SK-N-SH (cell line): ENCODE results near the gene MYOM1. TPM values are rescaled to one million over a fixed set of nuclear protein-coding genes. Genes with fewer than 3 reads are reported as not detected.

Experiments
- CTCF ChIA-PET: fragments of 300-600, 350-600 bp; formaldehyde crosslinking; extraction: SDS; loops from one replicate; lab custom pipeline; 2021; lab: Yijun Ruan, JAX
- POLR2A ChIA-PET: fragments of 350-600 bp; sonication (Branson Sonifier 250); formaldehyde crosslinking; extraction: SDS; loops from one replicate; lab custom pipeline; 2020; ENCODE audit warnings: antibody characterized with exemption, inconsistent platforms; lab: Yijun Ruan, JAX
- DNase-seq: peaks from one replicate; pipeline ENCODE4 v3.0.0; 2012
- H2AFZ ChIP-seq: fragments of 200-600 bp; sonication (generic); 2 replicates; pipeline ENCODE4 v1.8.1; 2016; ENCODE audit warnings: antibody characterized with exemption, mild to moderate bottlenecking, low read depth
- H3F3A ChIP-seq: fragments of 200-600 bp; sonication (generic); replicated peaks from 2 replicates; pipeline ENCODE3; 2016; ENCODE audit warnings: antibody characterized with exemption, mild to moderate bottlenecking; ENCODE audit not compliant: insufficient read depth
- H3K27ac ChIP-seq, 2 experiments: fragments of 200-500 bp in 1 of 2; fragments of 200-600 bp in 1 of 2; sonication (Bioruptor generic) in 1 of 2; sonication (generic), shearing (Covaris generic) in 1 of 2; 2 replicates each; pipeline versions ENCODE4 v1.5.1 to v1.6.1; 2014 to 2016; ENCODE audit warnings: low read depth in 2 of 2, inconsistent platforms in 1 of 2, low read length in 1 of 2, mild to moderate bottlenecking in 1 of 2, mixed read lengths in 1 of 2
- H3K27me3 ChIP-seq: fragments of 200-600 bp; sonication (generic), shearing (Covaris generic); 2 replicates; pipeline ENCODE4 v1.6.1; 2016; ENCODE audit warnings: mixed run types; ENCODE audit not compliant: insufficient read depth
- H3K36me3 ChIP-seq, 2 experiments: fragments of 200-500 bp in 1 of 2; fragments of 200-600 bp in 1 of 2; sonication (Bioruptor generic) in 1 of 2; sonication (generic) in 1 of 2; replicated peaks in 1 of 2; 2 replicates each; pipeline versions ENCODE3 to v1.5.1; 2014 to 2016; ENCODE audit warnings: low read length in 1 of 2, mild to moderate bottlenecking in 1 of 2; ENCODE audit not compliant: insufficient read depth in 2 of 2, control insufficient read depth in 1 of 2
- H3K4me1 ChIP-seq, 2 experiments: fragments of 200-500 bp in 1 of 2; fragments of 200-600 bp in 1 of 2; sonication (Bioruptor generic) in 1 of 2; sonication (generic), shearing (Covaris generic) in 1 of 2; 2 replicates each; pipeline versions ENCODE4 v1.5.1 to v1.6.1; 2014 to 2016; ENCODE audit warnings: low read depth in 1 of 2, low read length in 1 of 2, mixed run types in 1 of 2; ENCODE audit not compliant: insufficient read depth in 2 of 2, control insufficient read depth in 1 of 2
- H3K4me2 ChIP-seq: fragments of 200-600 bp; sonication (generic), shearing (Covaris generic); 2 replicates; pipeline ENCODE4 v1.6.1; 2017; ENCODE audit warnings: mixed run types
- H3K4me3 ChIP-seq, 2 experiments: fragments of 200-500 bp in 1 of 2; fragments of 200-600 bp in 1 of 2; sonication (Bioruptor generic) in 1 of 2; sonication (generic), shearing (Covaris generic) in 1 of 2; 2 replicates each; pipeline versions ENCODE4 v1.5.1 to v1.8.1; 2014 to 2016; ENCODE audit warnings: low read depth in 2 of 2, inconsistent platforms in 1 of 2, low read length in 1 of 2, mild to moderate bottlenecking in 1 of 2, mixed read lengths in 1 of 2, moderate library complexity in 1 of 2
- H3K79me2 ChIP-seq: fragments of 200-600 bp; sonication (generic); 2 replicates; pipeline ENCODE4 v1.8.1; 2017; ENCODE audit warnings: mild to moderate bottlenecking; ENCODE audit not compliant: insufficient read depth
- H3K9ac ChIP-seq: fragments of 200-600 bp; sonication (generic); 2 replicates; pipeline ENCODE4 v1.6.1; 2017; ENCODE audit warnings: mixed run types
- H3K9me2 ChIP-seq: fragments of 200-600 bp; sonication (generic); 2 replicates; pipeline ENCODE4 v1.6.1; 2017; ENCODE audit warnings: mixed run types
- H3K9me3 ChIP-seq: fragments of 200-600 bp; sonication (generic); 2 replicates; pipeline ENCODE4 v1.6.1; 2017; ENCODE audit warnings: mixed run types, mild to moderate bottlenecking, moderate library complexity
- H4K20me1 ChIP-seq: fragments of 200-600 bp; sonication (generic); 2 replicates; pipeline ENCODE4 v1.6.1; 2017; ENCODE audit warnings: mild to moderate bottlenecking, mixed run types; ENCODE audit not compliant: insufficient read depth
- CHD2 ChIP-seq: fragments of 150-350 bp; IDR thresholded peaks from 2 replicates; pipeline ENCODE4 v1.6.1; 2018; ENCODE audit warnings: low read length; ENCODE audit not compliant: partially characterized antibody
- FOXJ3 ChIP-seq: sonication (generic); formaldehyde crosslinking; IDR thresholded peaks from 2 replicates; pipeline ENCODE4 v1.5.1; 2020; ENCODE audit warnings: mild to moderate bottlenecking, missing genetic modification reagents
- GABPA ChIP-seq: IDR thresholded peaks from 2 replicates; pipeline ENCODE4 v1.4.0; 2012; ENCODE audit warnings: low read depth, mild to moderate bottlenecking
- IRF3 ChIP-seq: fragments of 150-350 bp; IDR thresholded peaks from 2 replicates; pipeline ENCODE4 v1.6.1; 2016; ENCODE audit warnings: mild to moderate bottlenecking, low read depth, low read length
- JUND ChIP-seq: IDR thresholded peaks from 2 replicates; pipeline ENCODE4 v1.4.0; 2012
- MAX ChIP-seq: IDR thresholded peaks from 2 replicates; pipeline ENCODE4 v1.4.0; 2012; ENCODE audit warnings: low read depth
- MEF2A ChIP-seq: IDR thresholded peaks from 2 replicates; pipeline ENCODE4 v1.4.0; 2012; ENCODE audit warnings: low read depth, borderline replicate concordance
- NFIC ChIP-seq: IDR thresholded peaks from 2 replicates; pipeline ENCODE4 v1.4.0; 2012; ENCODE audit warnings: borderline replicate concordance
- POLR2AphosphoS5 ChIP-seq: IDR thresholded peaks from 2 replicates; pipeline ENCODE4 v1.6.1; 2012; ENCODE audit warnings: low read depth, low read length
- RAD21 ChIP-seq: IDR thresholded peaks from 2 replicates; pipeline ENCODE4 v1.6.1; 2012; ENCODE audit warnings: mild to moderate bottlenecking, low read length
- USF2 ChIP-seq: fragments of 150-350 bp; IDR thresholded peaks from 2 replicates; pipeline ENCODE4 v1.6.1; 2017; ENCODE audit warnings: antibody characterized with exemption, low read length, low read depth, borderline replicate concordance
- ZBTB33 ChIP-seq: IDR thresholded peaks from 2 replicates; pipeline ENCODE4 v1.4.0; 2012; ENCODE audit warnings: low read depth, borderline replicate concordance
- WGBS: methylation state at CpG from one replicate; pipeline ENCODE4 v1.1.6; 2017; ENCODE audit warnings: low lambda C conversion rate; 5-methylcytosine and 5-hydroxymethylcytosine counted together
- polyA plus RNA-seq, 3 experiments: library from polyadenylated mRNA; depleted of rRNA; stranded (reverse); fragments of >200 nt; gene quantifications; 2 replicates each; pipeline ENCODE4 v1.2.3, GENCODE V29; 2012
- TF ChIP-seq, protein P1 (sequence below): IDR thresholded peaks from 2 replicates; pipeline ENCODE4 v1.4.0; 2012; ENCODE audit warnings: low read depth, borderline replicate concordance

MYOM1 gene
- polyA plus RNA-seq, 1 of the 3 experiments (the other 2 are of a cell fraction), result 0.07 TPM

- Histone ChIP-seq H3K9ac (no peak overlapping the region), H3K27ac (no peak overlapping the region), H3K27me3 (no peaks in the 10 kb centered on the region), H3K4me1 (no peaks in the 10 kb centered on the region), H3K79me2 (no peaks in the 10 kb centered on the region), H3K4me2 (no peak overlapping the region), H3K4me3 (no peak overlapping the region), H2AFZ (no peak overlapping the region), H4K20me1 (no peaks in the 10 kb centered on the region), H3F3A (no peaks in the 10 kb centered on the region), H3K36me3 (no peaks in the 10 kb centered on the region), H3K9me2 (no peaks in the 10 kb centered on the region), H3K9me3 (peaks cover 2% of the 10 kb centered on the region; the same call in 1 of the 2 replicates)
- TF ChIP-seq CHD2, result no peak
- TF ChIP-seq NFIC, result no peak
- TF ChIP-seq RAD21, result no peak
- TF ChIP-seq MEF2A, result no peak
- no peak for TF ChIP-seq MAX
- TF ChIP-seq USF2, result no peak
- no peak for TF ChIP-seq JUND
- TF ChIP-seq GABPA, result no peak
- no peak for TF ChIP-seq FOXJ3 (CRISPR knock-in tag)
- TF ChIP-seq ZBTB33, result no peak
- TF ChIP-seq, protein P1, sequence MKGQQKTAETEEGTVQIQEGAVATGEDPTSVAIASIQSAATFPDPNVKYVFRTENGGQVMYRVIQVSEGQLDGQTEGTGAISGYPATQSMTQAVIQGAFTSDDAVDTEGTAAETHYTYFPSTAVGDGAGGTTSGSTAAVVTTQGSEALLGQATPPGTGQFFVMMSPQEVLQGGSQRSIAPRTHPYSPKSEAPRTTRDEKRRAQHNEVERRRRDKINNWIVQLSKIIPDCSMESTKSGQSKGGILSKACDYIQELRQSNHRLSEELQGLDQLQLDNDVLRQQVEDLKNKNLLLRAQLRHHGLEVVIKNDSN, result no peak
- TF ChIP-seq IRF3, result no peak
- no peak for TF ChIP-seq POLR2AphosphoS5
- POLR2A ChIA-PET, result no interaction called here
- CTCF ChIA-PET, result interaction anchor here (0.9 to 1.5 kb wide), 3 partner anchors 19 to 201 kb away, joined by 4 to 5 read pairs (median 4); no protein-coding TSS in a partner anchor
- DNase-seq, result no peak
- 82% methylated on average over 8 of the region's 8 CpGs for WGBS
These were observed 71.7 kb downstream of the MYOM1 start for GRCh38 chr18:3147935-3148554.
